Kidney (tissue), 14 donors: ENCODE measurements around the gene OTULIN. TPM values are rescaled to one million over a fixed set of nuclear protein-coding genes. Genes with fewer than 3 reads are reported as not detected.

Experiments
- DNase-seq, 5 donors: peaks; one replicate each; pipeline ENCODE4 v3.0.0-alpha.2; 2013 to 2020
- FAIRE-seq: peaks from 2 replicates; lab custom pipeline; 2012; peaks lifted over from hg19 to GRCh38; lab: Jason Lieb, UNC
- H3K27ac ChIP-seq, 2 donors: one replicate each; pipeline ENCODE4 v1.7.0; 2013; ENCODE audit warnings: low read depth in 2 of 2, low read length in 2 of 2, inconsistent platforms in 1 of 2
- H3K27me3 ChIP-seq: one replicate; pipeline ENCODE4 v1.7.1; 2013; ENCODE audit warnings: low read length, inconsistent platforms; ENCODE audit not compliant: control insufficient read depth, insufficient read depth
- H3K36me3 ChIP-seq, 3 donors: one replicate each; pipeline versions ENCODE4 v1.7.0 to v1.7.1; 2013; ENCODE audit warnings: low read length in 3 of 3, control low read depth in 1 of 3, inconsistent platforms in 1 of 3; ENCODE audit not compliant: insufficient read depth in 3 of 3, control insufficient read depth in 2 of 3
- H3K4me1 ChIP-seq, 3 donors: one replicate each; pipeline versions ENCODE4 v1.7.0 to v1.7.1; 2013; ENCODE audit warnings: low read length in 3 of 3, inconsistent platforms in 1 of 3, low read depth in 1 of 3; ENCODE audit not compliant: control insufficient read depth in 2 of 3, insufficient read depth in 2 of 3
- H3K4me3 ChIP-seq, 3 donors: one replicate each; pipeline versions ENCODE4 v1.7.0 to v1.8.1; 2013; ENCODE audit warnings: low read length in 3 of 3, control low read depth in 1 of 3, inconsistent platforms in 1 of 3
- H3K9ac ChIP-seq, 3 donors: one replicate each; pipeline versions ENCODE4 v1.7.0 to v1.7.1; 2013; ENCODE audit warnings: low read length in 3 of 3, control low read depth in 1 of 3, inconsistent platforms in 1 of 3
- H3K9me3 ChIP-seq, 3 donors: one replicate each; pipeline versions ENCODE4 v1.7.0 to v1.7.1; 2013; ENCODE audit warnings: low read length in 3 of 3, control low read depth in 1 of 3, inconsistent platforms in 1 of 3; ENCODE audit not compliant: control insufficient read depth in 2 of 3, insufficient read depth in 1 of 3
- CTCF ChIP-seq: IDR thresholded peaks from 3 replicates; pipeline ENCODE4 v1.5.1; 2012; ENCODE audit warnings: mild to moderate bottlenecking, moderate library complexity, borderline replicate concordance; ENCODE audit not compliant: insufficient read depth; ENCODE audit errors: extremely low read depth
- intact Hi-C: fragments of 100-400 bp; cut with DNase I; formaldehyde crosslinking; loops from one replicate; pipeline ENCODE4 v1.11.1; 2022
- polyA plus RNA-seq: library from polyadenylated mRNA; stranded (reverse); fragments of 350-450 nt; fragmentation: Illumina TruSeq; extraction: RNeasy Lipid Tissue Mini Kit (QIAGEN cat#74804); gene quantifications from one replicate; pipeline ENCODE4 v1.2.3, GENCODE V29; 2014; ENCODE audit warnings: low read depth, low replicate concordance; ENCODE audit not compliant: insufficient read depth
- total RNA-seq: library from RNA; stranded (reverse); fragmentation: NEBNext Ultra II Directional; extraction: Animal tissue kit (Norgen Biotek cat#: 25700); gene quantifications from one replicate; pipeline ENCODE4 v1.2.1, GENCODE V29; 2021
- donor health status: control.
- donor health status: control.
- donor health status: control.
- donor health status: control.
- donor health status: control.
- donor health status: DM: yes; HTN: yes; CAD: no.
- donor health status: Normal renal cell carcinoma (clear cell type).

Gene OTULIN
- total and polyA plus RNA-seq, 2 donors from 2014 or later: 9.0 to 28.4 TPM

DNA sequence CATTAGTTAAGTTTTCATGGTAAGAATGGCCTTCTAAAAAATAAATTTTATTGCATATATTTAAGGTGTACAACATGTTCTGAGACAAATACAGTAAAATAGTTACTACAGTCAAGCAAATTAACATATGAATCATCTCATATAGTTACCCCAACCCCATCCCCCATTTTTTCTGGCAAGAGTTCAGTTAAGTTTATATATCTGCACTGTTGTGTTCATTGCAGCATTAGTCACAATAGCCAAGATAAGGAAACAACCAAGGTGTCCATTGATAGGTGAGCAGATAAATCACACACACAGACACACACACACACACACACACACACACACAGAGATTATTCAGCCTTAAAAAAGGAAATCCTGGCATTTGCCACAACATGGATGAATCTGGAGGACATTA lies 37.2 kb upstream of the OTULIN start:
- intact Hi-C loops: no loop called here

DNA sequence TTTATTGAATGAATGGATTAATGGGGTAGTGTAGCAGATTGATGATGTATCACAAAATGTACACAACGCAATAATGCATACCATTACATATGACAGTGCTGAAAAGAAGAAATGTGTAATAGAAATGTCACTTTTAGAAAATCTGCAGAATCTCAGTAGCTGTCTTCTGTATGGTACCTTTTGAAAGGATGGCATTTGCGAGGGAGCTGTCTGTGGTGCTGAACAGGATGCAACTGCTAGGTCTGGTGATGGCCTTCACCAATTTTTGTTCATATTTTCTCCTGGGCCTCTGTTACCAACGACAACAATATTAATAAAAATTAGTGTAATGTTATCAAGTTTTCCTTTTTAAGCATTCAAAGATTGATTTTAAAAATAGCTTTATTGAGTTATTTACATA lies 36.2 kb upstream of the OTULIN start:
- Histone ChIP-seq H3K4me3 (no peak overlapping the region), H3K36me3 (no peaks in the 10 kb centered on the region), H3K27me3 (no peaks in the 10 kb centered on the region), H3K9me3 (no peaks in the 10 kb centered on the region), H3K27ac (no peak overlapping the region), H3K9ac (no peak overlapping the region), H3K4me1 (no peaks in the 10 kb centered on the region)
- TF ChIP-seq CTCF: no peak
- peak in 4 of 5 donors; percentile 42 to 78 (median 52) for DNase-seq
- intact Hi-C loops: no loop called here
- FAIRE-seq: no peak

More for the DNA sequence above, 37.2 kb upstream of the OTULIN start:
- Histone ChIP-seq H3K9ac (no peak overlapping the region), H3K9me3 (no peaks in the 10 kb centered on the region), H3K4me3 (no peak overlapping the region), H3K27ac (no peak overlapping the region), H3K27me3 (no peaks in the 10 kb centered on the region), H3K36me3 (no peaks in the 10 kb centered on the region), H3K4me1 (no peaks in the 10 kb centered on the region)
- FAIRE-seq: no peak
- no peak for DNase-seq
- TF ChIP-seq CTCF: no peak

- H3K9me3 ChIP-seq: no peaks in the 10 kb centered on the region
- no peaks in the 10 kb centered on the region for H3K27me3 ChIP-seq
- no peak overlapping the region for H3K4me3 ChIP-seq
- intact Hi-C loops: no loop called here
- H3K27ac ChIP-seq: no peak overlapping the region
- FAIRE-seq (no peak), DNase-seq (no peak)
- H3K4me1 ChIP-seq: no peaks in the 10 kb centered on the region
- no peak for TF ChIP-seq CTCF
- no peaks in the 10 kb centered on the region for H3K36me3 ChIP-seq
- H3K9ac ChIP-seq: no peak overlapping the region
Measured at GRCh38 chr5:14630671-14631070, 33.8 kb upstream of the OTULIN start.

DNA sequence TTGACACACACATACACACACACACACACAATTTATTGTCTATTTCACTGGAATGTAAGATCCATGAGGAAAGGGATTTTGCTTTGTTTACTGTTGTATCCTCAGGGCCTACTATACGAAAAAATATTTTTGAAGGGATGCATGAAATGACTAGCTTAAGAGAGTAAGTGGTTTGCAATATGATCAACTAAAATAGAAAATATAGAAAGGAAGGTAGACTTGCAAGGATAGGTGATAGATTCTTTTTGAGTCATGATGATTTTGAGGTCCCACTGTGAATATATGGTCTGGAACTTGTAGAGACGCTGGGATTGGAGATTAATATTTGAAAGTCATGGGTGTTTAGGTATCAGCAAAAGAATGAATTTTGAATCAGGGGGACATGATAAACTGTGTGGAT lies 28.9 kb upstream of the OTULIN start:
- TF ChIP-seq CTCF: no peak
- H3K27ac ChIP-seq: no peak overlapping the region
- H3K4me3 ChIP-seq: no peak overlapping the region
- no peak overlapping the region for H3K9ac ChIP-seq
- no peaks in the 10 kb centered on the region for H3K27me3 ChIP-seq
- no peaks in the 10 kb centered on the region for H3K4me1 ChIP-seq
- DNase-seq (no peak), FAIRE-seq (no peak)
- intact Hi-C loops: no loop called here
- no peaks in the 10 kb centered on the region for H3K36me3 ChIP-seq
- H3K9me3 ChIP-seq: no peaks in the 10 kb centered on the region
